Measurements from ENCODE around the gene UHMK1.
"Not testable (repeated sequence)": the region's sequence is repeated elsewhere in the genome, so short reads cannot be mapped to it uniquely, and the experiment has no call there.

The UHMK1 gene, protein sequence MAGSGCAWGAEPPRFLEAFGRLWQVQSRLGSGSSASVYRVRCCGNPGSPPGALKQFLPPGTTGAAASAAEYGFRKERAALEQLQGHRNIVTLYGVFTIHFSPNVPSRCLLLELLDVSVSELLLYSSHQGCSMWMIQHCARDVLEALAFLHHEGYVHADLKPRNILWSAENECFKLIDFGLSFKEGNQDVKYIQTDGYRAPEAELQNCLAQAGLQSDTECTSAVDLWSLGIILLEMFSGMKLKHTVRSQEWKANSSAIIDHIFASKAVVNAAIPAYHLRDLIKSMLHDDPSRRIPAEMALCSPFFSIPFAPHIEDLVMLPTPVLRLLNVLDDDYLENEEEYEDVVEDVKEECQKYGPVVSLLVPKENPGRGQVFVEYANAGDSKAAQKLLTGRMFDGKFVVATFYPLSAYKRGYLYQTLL

DNA sequence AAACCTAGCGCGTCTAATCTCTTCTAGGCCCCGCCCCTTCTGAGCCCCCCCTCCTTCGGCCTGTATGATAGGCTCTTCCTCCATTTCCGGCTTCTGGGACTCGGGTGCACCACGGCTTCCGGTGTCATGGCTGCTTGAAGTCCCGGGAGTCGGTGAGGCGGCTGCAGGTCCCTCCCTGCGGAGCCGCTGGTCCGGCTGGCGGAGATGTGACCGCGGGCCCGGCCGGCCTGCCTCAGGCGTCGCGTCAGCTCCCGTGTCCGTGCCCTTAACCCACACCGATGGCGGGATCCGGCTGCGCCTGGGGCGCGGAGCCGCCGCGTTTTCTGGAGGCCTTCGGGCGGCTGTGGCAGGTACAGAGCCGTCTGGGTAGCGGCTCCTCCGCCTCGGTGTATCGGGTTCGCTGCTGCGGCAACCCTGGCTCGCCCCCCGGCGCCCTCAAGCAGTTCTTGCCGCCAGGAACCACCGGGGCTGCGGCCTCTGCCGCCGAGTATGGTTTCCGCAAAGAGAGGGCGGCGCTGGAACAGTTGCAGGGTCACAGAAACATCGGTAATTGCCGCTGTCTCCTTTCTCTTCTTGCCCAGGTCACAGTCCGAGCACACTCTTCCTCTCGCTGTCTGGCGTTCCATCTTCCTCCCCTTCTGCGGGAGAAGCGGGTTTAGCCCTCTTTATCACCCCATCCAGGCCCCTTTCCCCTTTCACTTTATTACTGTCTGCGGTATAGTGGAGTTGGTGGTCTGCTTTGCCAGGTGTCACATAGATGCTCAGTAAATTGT is at the start of gene UHMK1:
Gene UHMK1, plus strand, starts transcription at position 96 of the 773 bp plus-strand sequence. Its CDS starts 183 bp downstream, at position 279.
- DNase-seq = peak; percentile 91

DNA sequence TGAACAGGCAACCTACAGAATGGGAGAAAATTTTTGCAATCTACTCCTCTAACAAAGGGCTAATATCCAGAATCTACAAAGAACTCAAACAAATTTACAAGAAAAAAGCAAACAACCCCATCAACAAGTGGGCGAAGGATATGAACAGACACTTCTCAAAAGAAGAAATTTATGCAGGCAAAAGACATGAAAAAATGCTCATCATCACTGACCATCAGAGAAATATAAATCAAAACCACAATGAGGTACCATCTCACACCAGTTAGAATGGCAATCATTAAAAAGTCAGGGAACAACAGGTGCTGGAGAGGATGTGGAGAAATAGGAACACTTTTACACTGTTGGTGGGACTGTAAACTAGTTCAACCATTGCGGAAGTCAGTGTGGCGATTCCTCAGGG is 43.3 kb upstream of the UHMK1 start:
- not testable (repeated sequence) for DNase-seq

DNA sequence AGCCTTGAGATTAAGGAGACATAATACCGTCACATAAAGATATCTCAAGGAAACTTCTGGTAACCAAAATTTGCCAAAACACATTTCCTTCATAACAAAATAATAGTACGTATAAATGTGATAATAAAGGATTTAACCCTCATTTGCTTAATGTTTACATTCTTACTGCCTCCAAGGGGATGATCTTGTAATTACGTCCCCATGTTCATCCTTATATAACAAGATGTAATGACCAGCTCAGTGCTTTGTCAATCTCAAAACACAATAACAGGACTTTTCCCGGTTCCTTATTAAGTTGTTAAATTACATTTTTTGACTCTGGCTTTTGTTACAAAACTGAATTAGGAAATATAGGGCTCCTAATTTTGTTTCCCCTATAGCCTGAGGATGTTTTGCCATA is 41.3 kb upstream of the UHMK1 start:
- no peak for DNase-seq

DNA sequence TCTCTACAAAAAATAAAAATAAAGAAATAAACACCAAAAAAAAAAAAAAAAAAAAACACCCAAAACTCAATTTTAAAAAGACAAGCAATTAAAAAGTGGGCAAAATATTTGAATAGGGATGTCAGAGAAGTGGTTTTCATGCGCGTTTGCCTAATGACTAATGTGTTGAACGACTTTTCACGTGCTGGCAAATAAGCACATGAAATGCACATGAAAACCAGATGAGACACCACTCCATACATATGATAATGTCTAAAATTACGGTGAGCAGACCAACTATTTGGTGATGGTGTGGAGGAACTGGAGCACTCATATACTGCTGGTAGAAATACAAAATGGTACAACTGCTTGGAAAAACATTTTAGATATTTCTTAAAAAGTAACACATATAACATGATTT is 39.4 kb upstream of the UHMK1 start:
- no peak for DNase-seq

DNA sequence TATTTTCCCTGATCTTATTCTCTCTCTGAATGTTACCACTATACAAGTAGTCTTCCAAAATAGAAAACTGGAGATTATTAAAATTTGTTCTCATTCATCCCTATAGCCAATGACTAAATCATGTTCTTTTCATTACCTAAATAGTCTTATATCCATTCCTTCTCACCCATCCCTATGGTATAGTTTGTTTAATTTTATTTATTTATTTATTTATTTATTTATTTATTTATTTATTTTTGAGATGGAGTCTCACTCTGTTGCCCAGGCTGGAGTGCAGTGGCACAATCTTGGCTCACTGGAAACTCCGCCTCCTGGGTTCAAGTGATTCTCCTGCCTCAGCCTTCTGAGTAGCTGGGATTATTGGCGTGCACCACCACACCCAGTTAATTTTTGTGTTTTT is 35.2 kb upstream of the UHMK1 start:
- DNase-seq = not testable (repeated sequence)

DNA sequence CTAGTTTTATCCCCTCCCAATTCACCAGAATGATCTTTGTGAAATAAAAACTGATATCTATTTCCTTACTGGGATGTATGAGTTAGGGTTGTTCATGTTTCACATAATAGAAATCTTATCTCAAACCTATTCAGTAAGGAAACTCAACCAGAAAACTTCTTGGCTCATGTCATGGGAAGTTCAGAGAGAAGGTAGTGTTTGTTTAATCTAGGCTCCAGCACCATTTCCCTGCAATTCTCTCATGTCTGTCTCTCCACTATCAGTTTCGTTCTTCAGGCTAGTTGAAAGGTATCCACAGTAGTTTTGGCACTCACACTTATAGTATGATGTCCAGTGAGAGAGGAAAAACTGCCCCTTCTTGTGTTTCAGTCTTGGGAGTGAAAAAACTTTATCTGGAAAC is 34.6 kb upstream of the UHMK1 start:
- no peak for DNase-seq

DNA sequence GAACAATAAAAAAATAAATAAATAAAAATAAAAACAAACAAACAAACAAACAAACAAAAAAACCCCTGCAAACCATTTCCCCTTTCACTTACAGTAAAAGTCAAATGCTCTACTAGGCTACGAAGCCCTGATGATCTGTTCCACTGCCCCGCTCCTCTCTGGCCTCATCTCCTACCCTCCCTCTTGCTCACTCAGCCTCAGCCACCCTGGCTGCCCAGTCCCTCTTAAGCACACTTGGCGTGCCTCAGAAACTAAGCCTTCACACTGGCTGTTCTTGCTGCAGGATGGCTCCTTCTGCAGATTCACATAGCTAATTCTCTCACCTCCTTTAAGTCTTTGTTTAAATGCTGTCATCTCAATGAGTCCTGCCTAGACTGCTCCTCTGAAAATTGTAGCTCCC is 30.8 kb upstream of the UHMK1 start:
- DNase-seq = no peak

DNA sequence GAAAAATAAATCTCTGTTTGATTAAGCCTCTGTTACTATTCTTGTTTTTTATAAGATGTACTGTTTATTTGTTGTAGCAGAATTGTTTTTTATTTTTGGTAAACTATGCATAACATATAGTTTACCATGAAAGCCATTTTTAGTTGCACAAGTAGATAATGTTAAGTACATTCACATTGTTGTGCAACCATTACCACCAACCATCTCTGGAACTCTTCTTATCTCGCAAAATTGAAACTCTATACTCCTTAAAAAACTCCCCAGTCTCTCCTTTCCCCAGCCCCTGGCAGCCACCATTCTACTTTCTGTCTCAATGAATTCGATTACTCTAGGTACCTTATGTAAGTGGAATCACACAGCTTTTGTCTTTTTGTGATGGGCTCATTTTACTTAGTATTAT is 27.4 kb upstream of the UHMK1 start:
- DNase-seq = no peak

DNA sequence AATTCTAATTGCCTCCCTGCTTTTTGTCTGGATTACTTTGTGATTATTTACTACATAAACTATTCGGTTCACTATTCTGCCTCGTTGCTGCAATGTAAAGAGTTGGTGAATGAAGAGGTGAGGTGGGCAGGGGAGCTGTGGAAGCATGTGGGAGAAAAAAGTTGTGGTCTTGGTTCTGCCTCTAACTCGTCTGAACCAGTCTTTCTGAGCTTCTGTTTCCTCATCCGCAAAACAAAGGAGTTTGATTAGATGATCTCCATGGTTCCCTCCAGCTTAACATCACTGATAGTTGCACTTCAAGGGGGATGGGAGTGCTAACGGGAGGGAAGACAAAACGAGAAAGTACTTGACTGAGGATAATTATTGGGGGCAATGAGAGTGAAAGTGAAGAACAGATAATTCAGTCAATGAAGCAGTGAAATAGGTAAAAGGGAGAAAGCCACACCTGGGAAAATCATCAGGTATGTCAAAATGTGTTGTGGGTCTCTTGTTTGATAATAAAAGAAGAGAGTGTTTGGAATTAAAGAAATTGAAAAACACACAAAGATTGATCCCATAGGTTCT is 26.2 kb upstream of the UHMK1 start:
- DNase-seq = no peak

DNA sequence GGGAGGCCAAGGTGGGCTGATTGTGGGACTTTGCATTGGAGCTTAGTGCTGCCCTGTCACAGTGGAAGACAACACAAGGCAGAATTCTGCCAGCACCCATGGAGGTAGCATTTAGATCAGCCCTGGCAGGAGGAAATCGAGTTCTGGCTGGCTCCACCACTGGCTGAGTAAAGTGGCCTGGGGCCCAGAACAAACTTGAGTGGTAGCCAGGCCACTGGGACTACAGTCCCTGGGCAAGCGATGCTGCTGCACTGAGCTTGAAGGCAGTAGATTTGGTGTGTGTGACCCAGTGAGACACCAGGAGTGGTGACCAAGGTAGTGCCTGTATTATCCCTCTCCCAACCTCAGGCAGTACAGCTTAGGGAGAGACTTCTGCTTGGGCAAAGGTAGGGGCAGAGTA is 22.5 kb upstream of the UHMK1 start:
- DNase-seq = no peak

DNA sequence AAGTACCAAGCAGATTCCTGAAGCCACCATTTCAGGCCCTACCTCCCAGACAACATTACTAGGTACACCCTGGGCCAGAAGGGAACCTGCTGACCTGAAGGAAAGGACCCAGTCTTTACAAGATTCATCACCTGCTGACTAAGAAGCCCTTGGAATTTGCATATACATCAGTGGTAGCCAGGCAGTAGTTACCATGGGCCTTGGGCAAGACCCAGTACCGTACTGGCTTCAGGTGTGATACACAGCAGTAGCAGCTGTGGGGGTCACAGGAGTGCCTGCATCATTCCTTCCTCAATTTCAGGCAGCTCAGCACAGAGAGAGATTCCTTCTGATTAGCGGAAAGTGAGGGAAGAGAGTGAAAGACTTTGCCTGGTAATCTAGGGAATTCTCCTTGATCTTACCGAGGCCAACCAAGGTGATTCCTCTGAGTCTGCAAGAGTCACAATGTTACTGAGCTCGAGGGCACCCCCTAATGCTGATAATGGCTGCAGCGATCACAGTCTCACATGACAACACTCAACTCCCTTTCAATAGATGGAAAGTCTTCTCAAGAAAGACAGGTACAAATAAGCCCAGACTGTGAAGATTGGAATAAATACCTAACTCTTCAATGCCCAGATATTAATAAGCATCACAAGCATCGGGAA is 22.0 kb upstream of the UHMK1 start:
- no peak for DNase-seq

DNA sequence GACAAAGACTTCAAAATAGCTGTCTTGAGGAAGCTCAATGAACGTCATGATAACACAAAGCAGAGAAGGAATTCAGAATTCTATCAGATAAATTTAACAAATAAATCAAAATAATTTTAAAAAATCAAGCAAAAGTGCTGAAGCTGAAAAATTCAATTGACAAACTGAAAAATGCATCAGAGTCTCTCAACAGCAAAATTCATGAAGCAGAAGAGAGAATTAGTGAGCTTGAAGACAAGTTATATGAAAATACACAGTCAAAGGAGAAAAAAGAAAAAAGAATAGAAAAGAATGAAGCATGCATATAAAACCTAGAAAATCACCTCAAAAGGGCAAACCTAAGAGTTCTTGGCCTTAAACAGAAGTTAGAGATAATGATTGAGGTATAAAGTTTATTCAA is 21.0 kb upstream of the UHMK1 start:
- DNase-seq = no peak

DNA sequence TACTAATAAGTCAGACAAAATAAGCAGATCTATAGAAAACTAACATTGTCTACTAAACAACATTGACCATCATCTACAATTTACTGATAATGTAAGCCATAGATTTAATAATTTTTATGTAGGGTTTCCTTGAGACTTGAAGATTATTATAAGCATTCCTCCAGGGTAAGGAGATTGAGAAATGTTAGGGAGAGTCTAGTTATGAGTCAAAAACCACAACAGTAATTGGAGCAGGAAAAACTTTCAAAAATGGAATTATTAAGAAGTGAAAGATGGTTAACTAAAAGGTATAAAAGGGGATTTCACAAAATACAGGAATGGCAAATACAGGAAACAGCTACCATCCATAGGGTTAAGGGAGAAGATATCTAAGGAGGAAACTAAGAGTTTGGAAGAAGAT is 12.4 kb upstream of the UHMK1 start:
- no peak for DNase-seq

DNA sequence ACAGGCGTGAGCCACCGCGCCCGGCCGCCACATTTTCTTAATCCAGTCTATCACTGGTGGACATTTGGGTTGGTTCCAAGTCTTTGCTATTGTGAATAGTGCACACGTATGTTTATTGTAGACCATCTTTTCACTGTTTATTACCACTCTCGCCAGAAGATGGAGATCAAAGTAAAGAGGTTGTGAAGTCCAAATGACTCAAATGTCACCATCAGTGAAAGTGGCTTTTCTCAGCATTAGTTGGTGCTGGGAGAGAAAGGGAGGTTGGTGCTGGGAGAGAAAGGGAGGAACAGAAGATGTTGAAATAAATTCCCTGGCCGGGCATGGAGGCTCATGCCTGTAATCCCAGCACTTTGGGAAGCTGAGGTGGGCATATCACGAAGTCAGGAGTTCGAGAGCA is 10.4 kb upstream of the UHMK1 start:
- DNase-seq = no peak

DNA sequence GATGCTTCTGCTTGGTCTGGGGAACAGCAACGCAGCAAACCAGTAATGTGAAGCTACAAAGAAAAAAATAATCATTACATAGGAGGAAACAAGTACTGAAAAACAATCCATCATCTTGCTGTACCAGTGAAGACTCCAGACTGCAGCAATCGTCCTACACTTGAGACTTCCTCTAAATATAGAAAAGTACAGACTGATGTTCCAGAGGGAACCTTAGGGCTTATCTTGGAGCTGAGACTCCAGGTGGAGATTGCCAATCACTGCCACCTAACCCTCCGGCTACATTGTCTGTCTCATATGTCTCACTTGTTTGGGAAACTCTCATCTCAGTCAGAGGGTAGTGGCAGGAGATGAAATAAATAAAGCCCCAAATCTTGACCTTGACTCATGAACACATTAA is 9.4 kb upstream of the UHMK1 start:
- no peak for DNase-seq

DNA sequence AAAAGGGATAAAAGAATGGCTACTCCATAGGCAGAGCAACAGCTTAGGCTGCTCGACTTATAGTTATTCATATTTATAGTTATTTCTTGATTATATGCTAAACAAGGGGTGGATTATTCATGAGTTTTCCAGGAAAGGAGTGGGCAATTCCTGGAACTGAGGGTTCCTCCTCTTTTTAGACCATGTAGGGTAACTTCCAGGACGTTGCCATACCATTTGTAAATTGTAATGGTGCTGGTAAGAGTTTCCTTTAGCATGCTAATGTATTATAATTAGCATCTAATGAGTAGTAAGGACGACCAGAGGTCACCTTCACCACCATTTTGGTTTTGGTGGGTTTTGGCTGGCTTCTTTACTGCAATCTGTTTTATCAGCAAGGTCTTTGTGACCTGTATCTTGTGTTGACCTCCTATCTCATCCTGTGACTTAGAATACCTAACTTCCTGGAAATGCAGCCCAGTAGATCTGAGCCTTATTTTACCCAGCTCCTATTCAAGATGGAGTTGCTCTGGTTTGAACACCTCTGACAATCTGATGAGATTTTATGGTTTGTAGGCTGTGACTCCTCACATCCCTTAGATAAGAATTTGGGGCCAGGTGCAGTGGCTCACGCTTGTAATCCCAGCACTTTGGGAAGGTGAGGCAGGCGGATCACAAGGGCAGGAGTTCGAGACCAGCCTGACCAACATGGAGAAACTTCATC is 1.9 kb upstream of the UHMK1 start:
- not testable (repeated sequence) for DNase-seq

DNA sequence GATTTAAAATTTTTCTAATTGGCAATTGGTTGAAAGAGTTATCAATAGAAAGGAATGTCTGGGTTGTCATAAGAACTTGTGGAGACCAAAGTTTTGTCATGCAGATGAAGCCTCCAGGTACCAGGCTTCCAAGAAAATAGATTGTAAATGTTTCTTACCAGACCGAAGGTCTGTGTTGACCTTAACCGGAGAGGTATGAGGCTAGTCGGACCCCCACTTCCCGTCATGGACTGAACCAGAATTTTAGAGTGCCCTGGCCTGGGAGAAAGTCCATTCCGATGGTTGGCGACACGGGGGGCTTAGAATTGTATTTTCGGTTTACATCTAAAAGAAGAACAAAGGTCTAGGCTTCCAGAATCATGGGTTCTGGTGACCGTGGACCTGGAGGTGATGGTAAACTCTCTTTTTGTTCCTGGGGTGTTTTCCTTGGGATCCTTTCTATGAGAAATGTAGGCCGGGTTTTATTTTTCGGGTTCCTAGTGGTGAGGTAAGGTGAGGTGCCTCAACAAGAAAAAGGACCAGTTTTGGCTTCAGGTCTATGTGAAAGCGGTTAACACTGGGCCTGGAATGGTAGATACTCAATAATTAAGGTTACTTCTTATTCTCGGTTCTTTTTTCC is 405 bp upstream of the UHMK1 start:
- no peak for DNase-seq

DNA sequence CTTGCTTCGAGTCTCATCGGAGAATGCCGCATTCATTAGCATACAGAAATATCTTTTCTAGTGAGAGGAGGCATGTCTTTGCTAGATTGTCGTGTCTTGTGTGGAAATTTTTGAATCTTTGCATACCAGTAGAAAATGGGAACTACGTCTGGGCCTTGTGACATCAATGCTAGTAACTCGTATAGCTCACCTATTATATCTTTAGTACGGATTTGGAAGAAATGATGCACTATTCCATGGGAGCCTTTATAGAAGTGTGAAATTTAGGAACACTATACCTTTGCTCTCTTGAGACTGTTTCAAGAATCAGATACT is 835 bp downstream of the UHMK1 start:
- DNase-seq = no peak

DNA sequence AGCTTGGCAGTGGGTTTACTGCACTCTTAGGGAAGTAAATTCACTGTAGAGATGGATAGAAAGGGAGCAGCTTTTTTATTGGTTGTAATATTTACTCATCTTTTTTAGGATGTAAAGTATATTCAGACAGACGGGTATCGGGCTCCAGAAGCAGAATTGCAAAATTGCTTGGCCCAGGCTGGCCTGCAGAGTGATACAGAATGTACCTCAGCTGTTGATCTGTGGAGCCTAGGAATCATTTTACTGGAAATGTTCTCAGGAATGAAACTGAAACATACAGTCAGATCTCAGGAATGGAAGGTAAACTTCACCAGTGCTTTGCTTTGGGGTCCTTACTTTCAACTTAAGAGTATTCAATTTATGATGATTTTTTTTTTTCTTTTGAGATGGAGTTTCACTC is 3.2 kb downstream of the UHMK1 start:
- no peak for DNase-seq

DNA sequence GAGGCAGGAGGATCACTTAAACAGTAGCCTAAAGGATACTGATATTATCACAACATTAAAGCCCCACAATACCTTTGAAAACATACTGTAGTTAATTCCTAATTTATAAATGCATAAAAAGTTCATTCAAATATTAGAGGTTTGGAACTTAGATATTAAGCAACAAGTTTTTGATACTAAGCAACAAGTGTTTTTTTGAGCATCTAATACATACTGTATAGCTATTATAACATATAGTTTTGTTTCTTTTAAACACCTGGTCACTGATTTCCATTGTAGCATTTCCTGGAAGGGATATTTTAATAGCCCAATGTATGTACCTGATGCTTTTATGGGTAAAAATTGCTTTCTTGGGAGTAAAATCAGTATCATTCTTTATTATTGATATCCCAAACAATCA is 4.5 kb downstream of the UHMK1 start:
- DNase-seq = no peak

DNA sequence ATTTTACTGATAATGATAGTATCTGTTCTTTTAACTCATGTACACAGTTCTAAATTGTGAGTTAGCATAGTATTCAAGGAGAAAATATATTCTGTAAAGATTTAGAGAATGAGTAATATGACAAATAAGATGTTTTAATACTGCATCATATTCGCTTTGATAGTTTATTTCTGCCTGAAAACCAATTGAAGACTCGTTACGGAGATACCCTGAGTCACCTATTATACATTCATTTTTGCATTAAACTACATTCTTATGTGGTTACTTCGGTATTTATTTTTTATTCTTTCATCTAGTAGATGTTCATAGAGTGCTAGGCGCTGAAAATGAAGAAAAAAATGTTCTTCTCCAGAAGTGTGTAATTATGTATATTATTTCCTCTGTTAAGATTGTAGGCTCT is 5.3 kb downstream of the UHMK1 start:
- no peak for DNase-seq

DNA sequence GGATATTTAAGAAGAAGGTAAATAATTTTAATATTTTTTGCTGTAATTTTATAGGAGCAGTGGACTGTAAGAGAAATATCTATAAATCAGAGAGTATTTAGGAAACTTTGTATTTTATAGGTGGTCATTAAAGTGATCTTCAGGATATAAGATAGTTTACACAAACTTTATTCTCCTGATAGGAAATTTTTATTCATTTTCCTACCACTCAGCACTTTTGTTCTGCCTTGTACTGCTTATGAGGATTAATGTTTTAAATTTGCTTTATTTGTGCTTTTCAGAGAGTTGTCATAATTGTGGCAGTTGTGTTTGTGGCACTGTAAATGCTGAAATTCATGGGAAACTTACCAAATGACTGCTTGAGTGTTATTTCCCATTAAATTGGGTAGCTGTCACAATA is 29.7 kb downstream of the UHMK1 start:
- DNase-seq = no peak
